ENCODE data around the gene SAP25.
"Not testable (repeated sequence)": the region's sequence is repeated elsewhere in the genome, so short reads cannot be mapped to it uniquely, and the experiment has no call there.

SAP25 gene

GRCh38 chr7:100528108-100528866 lies 45.4 kb downstream of the SAP25 start:
- DNase-seq, result not testable (repeated sequence)

DNA sequence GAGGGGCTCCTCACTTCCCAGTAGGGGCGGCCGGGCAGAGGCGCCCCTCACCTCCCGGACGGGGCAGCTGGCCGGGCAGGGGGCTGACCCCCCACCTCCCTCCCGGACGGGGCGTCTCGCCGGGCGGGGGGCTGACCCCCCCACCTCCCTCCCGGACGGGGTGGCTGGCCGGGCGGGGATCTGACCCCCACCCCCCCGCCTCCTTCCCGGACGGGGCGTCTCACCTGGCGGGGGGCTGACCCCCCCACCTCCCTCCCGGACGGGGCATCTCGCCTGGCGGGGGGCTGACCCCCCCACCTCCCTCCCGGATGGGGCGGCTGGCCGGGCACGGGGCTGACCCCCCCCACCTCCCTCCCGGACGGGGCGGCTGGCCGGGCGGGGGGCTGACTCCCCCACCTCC lies 50.5 kb downstream of the SAP25 start:
- DNase-seq, result not testable (repeated sequence)

Data from effector CD8-positive, alpha-beta T cell (primary cell).